ENCODE results near the gene ENPP1.

DNA sequence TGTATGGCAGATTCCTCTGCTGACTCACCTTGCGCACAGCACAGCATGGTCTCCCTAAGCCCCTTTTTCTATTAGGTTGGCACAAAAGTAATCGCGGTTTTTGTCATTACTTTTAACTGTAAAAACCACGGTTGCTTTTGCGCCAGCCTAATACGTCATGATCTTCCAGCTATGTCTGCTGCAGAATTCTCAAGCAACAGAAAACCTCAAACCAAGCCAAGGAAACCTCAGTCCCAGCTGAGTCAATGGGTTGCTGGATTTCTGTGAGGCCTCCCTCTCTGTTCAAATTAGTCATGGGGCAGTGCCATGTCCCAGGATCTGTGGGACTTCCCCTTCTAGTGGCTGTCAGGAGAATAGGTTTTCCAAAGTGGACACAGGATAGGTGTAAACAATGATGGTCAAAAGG is 15.7 kb upstream of the ENPP1 start:
- TF ChIP-seq, protein P1, sequence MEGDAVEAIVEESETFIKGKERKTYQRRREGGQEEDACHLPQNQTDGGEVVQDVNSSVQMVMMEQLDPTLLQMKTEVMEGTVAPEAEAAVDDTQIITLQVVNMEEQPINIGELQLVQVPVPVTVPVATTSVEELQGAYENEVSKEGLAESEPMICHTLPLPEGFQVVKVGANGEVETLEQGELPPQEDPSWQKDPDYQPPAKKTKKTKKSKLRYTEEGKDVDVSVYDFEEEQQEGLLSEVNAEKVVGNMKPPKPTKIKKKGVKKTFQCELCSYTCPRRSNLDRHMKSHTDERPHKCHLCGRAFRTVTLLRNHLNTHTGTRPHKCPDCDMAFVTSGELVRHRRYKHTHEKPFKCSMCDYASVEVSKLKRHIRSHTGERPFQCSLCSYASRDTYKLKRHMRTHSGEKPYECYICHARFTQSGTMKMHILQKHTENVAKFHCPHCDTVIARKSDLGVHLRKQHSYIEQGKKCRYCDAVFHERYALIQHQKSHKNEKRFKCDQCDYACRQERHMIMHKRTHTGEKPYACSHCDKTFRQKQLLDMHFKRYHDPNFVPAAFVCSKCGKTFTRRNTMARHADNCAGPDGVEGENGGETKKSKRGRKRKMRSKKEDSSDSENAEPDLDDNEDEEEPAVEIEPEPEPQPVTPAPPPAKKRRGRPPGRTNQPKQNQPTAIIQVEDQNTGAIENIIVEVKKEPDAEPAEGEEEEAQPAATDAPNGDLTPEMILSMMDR (conservative IDR thresholded peaks at IDR 0.05; ENCODE audit: low read depth, low read length), result no peak
- no peak for TF ChIP-seq POLR2A (IDR thresholded peaks at IDR 0.05; ENCODE audit: low read depth, low read length)
- no peak for TF ChIP-seq MXI1 (IDR thresholded peaks at IDR 0.05; ENCODE audit: borderline replicate concordance, low read depth, low read length)
- TF ChIP-seq RCOR1 (IDR thresholded peaks at IDR 0.05; ENCODE audit: insufficient replicate concordance, low read length), result no peak
- no peak for TF ChIP-seq CEBPB (IDR thresholded peaks at IDR 0.05; ENCODE audit: low read depth, low read length)

All from IMR-90 (cell line).